IMR-90 (cell line): ENCODE data around the gene SERPINA5. TPM values are rescaled to one million over a fixed set of nuclear protein-coding genes. Genes with fewer than 3 reads are reported as not detected.
A peak's percentile ranks its signal among the peaks of the same experiment; 100 is the strongest.

Source experiments
- ATAC-seq: fragments of 200-7000 bp; cut with Tn5 transposase; 2 replicates; pipeline ENCODE4 v1.9.1; 2020; ENCODE audit warnings: low read depth, mild to moderate bottlenecking, moderate library complexity
- BruUV-seq: library from RNA; stranded (reverse); fragments of 400-500 nt; replicated peaks from 2 replicates; lab custom pipeline; 2021; lab: Mats Ljungman, UMichigan
- CTCF ChIA-PET: fragments of 300-600 bp; formaldehyde crosslinking; extraction: SDS; loops from one replicate; lab custom pipeline; 2021; ENCODE audit warnings: antibody characterized with exemption; lab: Yijun Ruan, JAX
- POLR2A ChIA-PET: fragments of 300-600 bp; sonication (Branson Sonifier 250); formaldehyde crosslinking; loops from one replicate; lab custom pipeline; 2022; ENCODE audit warnings: antibody characterized with exemption; ENCODE audit not compliant: unreplicated experiment; lab: Charles Lee
- DNase-seq: peaks from one replicate; pipeline ENCODE4 v3.0.0; 2013
- H2AFZ ChIP-seq: replicated peaks from 2 replicates; pipeline ENCODE3; 2013; ENCODE audit warnings: low read length, mild to moderate bottlenecking; ENCODE audit not compliant: poor library complexity
- H2AK5ac ChIP-seq: 2 replicates; pipeline ENCODE4 v1.6.1; 2013; ENCODE audit warnings: low read depth, low read length, inconsistent platforms
- H2AK9ac ChIP-seq: replicated peaks from 2 replicates; pipeline ENCODE3; 2013; ENCODE audit warnings: mild to moderate bottlenecking, low read depth, low read length, moderate library complexity; ENCODE audit not compliant: poor library complexity
- H2BK120ac ChIP-seq: 2 replicates; pipeline ENCODE4 v1.6.1; 2013; ENCODE audit warnings: low read depth, low read length, inconsistent platforms
- H2BK15ac ChIP-seq: 3 replicates; pipeline ENCODE4 v1.6.1; 2013; ENCODE audit warnings: low read depth, low read length, inconsistent platforms
- H2BK20ac ChIP-seq: 2 replicates; pipeline ENCODE4 v1.6.1; 2013; ENCODE audit warnings: low read depth, mild to moderate bottlenecking, inconsistent platforms, low read length, moderate library complexity
- H2BK5ac ChIP-seq: 2 replicates; pipeline ENCODE4 v1.6.1; 2013; ENCODE audit warnings: mild to moderate bottlenecking, low read depth, low read length, inconsistent platforms; ENCODE audit not compliant: poor library complexity, severe bottlenecking
- H3K14ac ChIP-seq: replicated peaks from 2 replicates; pipeline ENCODE4 v1.6.1; 2013; ENCODE audit warnings: low read depth, low read length, inconsistent platforms
- H3K18ac ChIP-seq: 2 replicates; pipeline ENCODE4 v1.6.1; 2013; ENCODE audit warnings: low read depth, low read length, control low read depth
- H3K23ac ChIP-seq: 2 replicates; pipeline ENCODE4 v1.6.1; 2013; ENCODE audit warnings: low read depth, low read length, inconsistent platforms
- H3K27ac ChIP-seq: 2 replicates; pipeline ENCODE4 v1.5.1; 2013; ENCODE audit warnings: mild to moderate bottlenecking, control low read depth, low read length; ENCODE audit not compliant: insufficient read depth
- H3K27me3 ChIP-seq: 2 replicates; pipeline ENCODE4 v1.6.1; 2013; ENCODE audit warnings: low read length; ENCODE audit not compliant: control insufficient read depth, insufficient read depth
- H3K36me3 ChIP-seq: 2 replicates; pipeline ENCODE4 v1.6.1; 2013; ENCODE audit warnings: low read length, mixed read lengths; ENCODE audit not compliant: control insufficient read depth, insufficient read depth
- H3K4ac ChIP-seq: 2 replicates; pipeline ENCODE4 v1.6.1; 2013; ENCODE audit warnings: low read depth, low read length, inconsistent platforms
- H3K4me1 ChIP-seq: 2 replicates; pipeline ENCODE4 v1.6.1; 2013; ENCODE audit warnings: low read length, mixed read lengths; ENCODE audit not compliant: control insufficient read depth, insufficient read depth
- H3K4me2 ChIP-seq: 2 replicates; pipeline ENCODE4 v1.6.1; 2013; ENCODE audit warnings: low read depth, mild to moderate bottlenecking, control low read depth, low read length, moderate library complexity
- H3K4me3 ChIP-seq: 2 replicates; pipeline ENCODE4 v1.5.1; 2013; ENCODE audit warnings: low read depth, mild to moderate bottlenecking, control low read depth, low read length, moderate library complexity; ENCODE audit not compliant: insufficient read depth
- H3K56ac ChIP-seq: 2 replicates; pipeline ENCODE4 v1.6.1; 2013; ENCODE audit warnings: low read length, inconsistent platforms; ENCODE audit not compliant: insufficient read depth; ENCODE audit errors: extremely low read depth
- H3K79me1 ChIP-seq, 2 experiments: 2 replicates each; pipeline ENCODE4 v1.6.1; 2013; ENCODE audit warnings: low read length in 2 of 2, inconsistent platforms in 1 of 2, low read depth in 1 of 2
- H3K9ac ChIP-seq: 2 replicates; pipeline ENCODE4 v1.6.1; 2013; ENCODE audit warnings: low read depth, low read length, control low read depth
- H3K9me1 ChIP-seq: 2 replicates; pipeline ENCODE4 v1.6.1; 2013; ENCODE audit warnings: low read length, inconsistent platforms; ENCODE audit not compliant: insufficient read depth
- H3K9me3 ChIP-seq: 2 replicates; pipeline ENCODE4 v1.6.1; 2013; ENCODE audit warnings: low read length; ENCODE audit not compliant: control insufficient read depth, insufficient read depth
- H4K20me1 ChIP-seq: 2 replicates; pipeline ENCODE4 v1.6.1; 2013; ENCODE audit warnings: low read length, inconsistent platforms; ENCODE audit not compliant: insufficient read depth
- H4K5ac ChIP-seq: 2 replicates; pipeline ENCODE4 v1.6.1; 2013; ENCODE audit warnings: mild to moderate bottlenecking, low read depth, low read length, control low read depth
- H4K8ac ChIP-seq, 2 experiments: 2 replicates each; pipeline ENCODE4 v1.6.1; 2013; ENCODE audit warnings: low read depth in 2 of 2, low read length in 2 of 2, control low read depth in 1 of 2, inconsistent platforms in 1 of 2
- H4K91ac ChIP-seq: 2 replicates; pipeline ENCODE4 v1.6.1; 2013; ENCODE audit warnings: low read depth, low read length, inconsistent platforms; ENCODE audit not compliant: insufficient read depth
- BHLHE40 ChIP-seq: fragments of 150-350 bp; IDR thresholded peaks from 2 replicates; pipeline ENCODE4 v1.6.1; 2016; ENCODE audit warnings: mild to moderate bottlenecking, low read depth, low read length
- FOS ChIP-seq: fragments of 150-350 bp; IDR thresholded peaks from 2 replicates; pipeline ENCODE4 v1.6.1; 2016; ENCODE audit warnings: low read depth, low read length
- SMC3 ChIP-seq: fragments of 150-350 bp; IDR thresholded peaks from 2 replicates; pipeline ENCODE4 v1.6.1; 2016; ENCODE audit warnings: low read depth, mild to moderate bottlenecking, antibody characterized with exemption, low read length, moderate library complexity
- USF2 ChIP-seq: fragments of 150-350 bp; IDR thresholded peaks from 2 replicates; pipeline ENCODE4 v1.6.1; 2017; ENCODE audit warnings: mild to moderate bottlenecking, antibody characterized with exemption, low read length, low read depth
- WGBS, 2 experiments: methylation state at CpG; one replicate each; pipeline versions ENCODE4 v1.1.5 to v1.1.7; 2013; ENCODE audit warnings: missing lambda C conversion rate in 2 of 2; ENCODE audit not compliant: insufficient read length in 1 of 2; ENCODE audit errors: extremely low coverage in 2 of 2; 5-methylcytosine and 5-hydroxymethylcytosine counted together
- dilution Hi-C: fragments of 300-500 bp; cut with HindIII; formaldehyde crosslinking; loops from one replicate; pipeline ENCODE4 v1.14.3; 2018; ENCODE audit warnings: low sequenced_read_pairs; ENCODE audit not compliant: unreplicated experiment
- in situ Hi-C: fragments of 300-500 bp; cut with MboI; formaldehyde crosslinking; loops from 3 replicates; pipeline ENCODE4 v1.14.3; 2019; ENCODE audit warnings: low sequenced_read_pairs, inconsistent platforms, mixed read lengths
- intact Hi-C: fragments of 100-400 bp; cut with micrococcal nuclease; formaldehyde crosslinking; loops from 2 replicates; pipeline ENCODE4 v1.10.0; 2022
- polyA plus RNA-seq, 3 experiments: library from polyadenylated mRNA; depleted of rRNA; stranded (reverse); fragments of >200 nt; gene quantifications; 2 replicates each; pipeline ENCODE4 v1.2.3, GENCODE V29; 2012; ENCODE audit warnings: low replicate concordance in 1 of 3
- total RNA-seq: library from RNA; depleted of rRNA; stranded (reverse); fragments of >200 nt; gene quantifications from 2 replicates; pipeline ENCODE4 v1.2.3, GENCODE V29; 2012

The SERPINA5 gene
- total and polyA plus RNA-seq, 2 of the 4 experiments (the other 2 are of a cell fraction), result not detected

- Histone ChIP-seq H2BK120ac (no peak overlapping the region), H3K9me1 (no peaks in the 10 kb centered on the region), H4K91ac (no peak overlapping the region), H3K27ac (no peak overlapping the region), H3K4me3 (no peak overlapping the region), H2BK15ac (no peak overlapping the region), H2BK5ac (no peak overlapping the region), H3K9ac (no peak overlapping the region), H3K23ac (no peak overlapping the region), H3K56ac (no peak overlapping the region), H2AK5ac (no peak overlapping the region), H3K36me3 (no peaks in the 10 kb centered on the region), H3K27me3 (peaks cover 3% of the 10 kb centered on the region; the same call in 1 of the 2 replicates), H2AFZ (no peak overlapping the region), H2AK9ac (no peak overlapping the region), H3K18ac (no peak overlapping the region), H3K9me3 (no peaks in the 10 kb centered on the region; the same call in 1 of the 2 replicates), H3K4me1 (no peaks in the 10 kb centered on the region), H3K79me1 (no peaks in the 10 kb centered on the region), H3K4me2 (no peak overlapping the region), H4K20me1 (no peaks in the 10 kb centered on the region), H4K5ac (no peak overlapping the region), H4K8ac (no peak overlapping the region), H2BK20ac (no peak overlapping the region), H3K14ac (no peak overlapping the region), H3K4ac (no peak overlapping the region)
- ChIA-PET POLR2A (no interaction called here), CTCF (interaction anchor here (0.7 to 1.0 kb wide), 2 partner anchors 11 to 35 kb away, joined by 3 read pairs; no protein-coding TSS in a partner anchor)
- in situ Hi-C loops (no loop called here), intact Hi-C loops (no loop called here), dilution Hi-C loops (no loop called here)
- DNase-seq, result peak; percentile 11
- no peak for ATAC-seq
- BruUV-seq, result no TSS peak
- no peak for TF ChIP-seq BHLHE40
- no peak for TF ChIP-seq SMC3
- TF ChIP-seq USF2, result no peak
- TF ChIP-seq FOS, result no peak
- no CpG with 5 or more reads among the region's 2 CpGs for WGBS, 2 experiments
Measured at GRCh38 chr14:94638339-94638738, 57.1 kb downstream of the SERPINA5 start.
